Caco-2 (cell line): Measurements from ENCODE around the gene FZD4. TPM values are rescaled to one million over a fixed set of nuclear protein-coding genes. Genes with fewer than 3 reads are reported as not detected.

Experiments
- BruUV-seq: library from RNA; stranded (reverse); fragments of 400-500 nt; replicated peaks from 2 replicates; lab custom pipeline; 2021; lab: Mats Ljungman, UMichigan
- CTCF ChIA-PET: fragments of 300-600 bp; sonication (Branson Sonifier 250); formaldehyde crosslinking; loops from one replicate; lab custom pipeline; 2022; ENCODE audit warnings: antibody characterized with exemption; lab: Charles Lee
- POLR2A ChIA-PET: fragments of 300-600 bp; sonication (Branson Sonifier 250); formaldehyde crosslinking; loops from one replicate; lab custom pipeline; 2022; ENCODE audit warnings: antibody characterized with exemption; lab: Charles Lee
- DNase-seq, 2 experiments: peaks; one replicate each; pipeline versions ENCODE4 v3.0.0 to v3.0.0-alpha.2; 2020 to 2022
- H3K27me3 ChIP-seq: replicated peaks from 2 replicates; pipeline ENCODE4 v1.6.0; 2011; ENCODE audit warnings: low read length; ENCODE audit not compliant: control insufficient read depth, insufficient read depth
- H3K36me3 ChIP-seq: 2 replicates; pipeline ENCODE4 v1.5.1; 2011; ENCODE audit warnings: low read length; ENCODE audit not compliant: control insufficient read depth, insufficient read depth
- H3K4me1 ChIP-seq: fragments of 250-450 bp; sonication (Bioruptor Pico); 2 replicates; pipeline ENCODE4 v1.5.1; 2020; ENCODE audit warnings: mild to moderate bottlenecking
- H3K4me3 ChIP-seq: 2 replicates; pipeline ENCODE4 v1.5.1; 2011; ENCODE audit warnings: low read depth, mild to moderate bottlenecking, control low read depth, low read length
- H3K9me3 ChIP-seq: fragments of 250-450 bp; sonication (Bioruptor Pico); 2 replicates; pipeline ENCODE4 v1.5.1; 2020; ENCODE audit warnings: mild to moderate bottlenecking, moderate library complexity
- H3K27ac Mint-ChIP-seq: one replicate; pipeline ENCODE4 v1.8.0; 2022; ENCODE audit warnings: mixed read lengths; ENCODE audit not compliant: unreplicated experiment
- H3K27me3 Mint-ChIP-seq: one replicate; pipeline ENCODE4 v1.8.0; 2022; ENCODE audit warnings: mixed read lengths; ENCODE audit not compliant: insufficient read depth, unreplicated experiment
- H3K36me3 Mint-ChIP-seq: one replicate; pipeline ENCODE4 v1.8.0; 2022; ENCODE audit warnings: mild to moderate bottlenecking, mixed read lengths; ENCODE audit not compliant: insufficient read depth, unreplicated experiment
- H3K4me1 Mint-ChIP-seq: one replicate; pipeline ENCODE4 v1.8.0; 2022; ENCODE audit warnings: low read depth, mixed read lengths; ENCODE audit not compliant: unreplicated experiment
- H3K4me3 Mint-ChIP-seq: one replicate; pipeline ENCODE4 v1.8.0; 2022; ENCODE audit warnings: mild to moderate bottlenecking, moderate library complexity, mixed read lengths; ENCODE audit not compliant: unreplicated experiment
- H3K9me3 Mint-ChIP-seq: one replicate; pipeline ENCODE4 v1.8.0; 2022; ENCODE audit warnings: mixed read lengths; ENCODE audit not compliant: unreplicated experiment
- intact Hi-C: fragments of 100-400 bp; cut with micrococcal nuclease; formaldehyde crosslinking; loops from one replicate; pipeline ENCODE4 v1.10.0; 2022; ENCODE audit not compliant: unreplicated experiment
- total RNA-seq: library from RNA; stranded (reverse); gene quantifications from 2 replicates; pipeline ENCODE4 v1.2.3, GENCODE V29; 2022
- TF ChIP-seq, protein P1 (sequence below), 2 experiments: fragments of 200-600 bp in 1 of 2; IDR thresholded peaks; 1 replicate in 1 of 2; 2 replicates in 1 of 2; pipeline versions ENCODE4 v1.5.1 to v1.8.0; 2011 to 2022; ENCODE audit warnings: antibody characterized with exemption in 1 of 2, control low read depth in 1 of 2, inconsistent platforms in 1 of 2, low read depth in 1 of 2, low read length in 1 of 2, mild to moderate bottlenecking in 1 of 2, moderate library complexity in 1 of 2; ENCODE audit not compliant: insufficient read depth in 1 of 2, severe bottlenecking in 1 of 2, unreplicated experiment in 1 of 2

FZD4 gene
- total RNA-seq, 1 experiment from 2014 or later: 78.4 TPM

DNA sequence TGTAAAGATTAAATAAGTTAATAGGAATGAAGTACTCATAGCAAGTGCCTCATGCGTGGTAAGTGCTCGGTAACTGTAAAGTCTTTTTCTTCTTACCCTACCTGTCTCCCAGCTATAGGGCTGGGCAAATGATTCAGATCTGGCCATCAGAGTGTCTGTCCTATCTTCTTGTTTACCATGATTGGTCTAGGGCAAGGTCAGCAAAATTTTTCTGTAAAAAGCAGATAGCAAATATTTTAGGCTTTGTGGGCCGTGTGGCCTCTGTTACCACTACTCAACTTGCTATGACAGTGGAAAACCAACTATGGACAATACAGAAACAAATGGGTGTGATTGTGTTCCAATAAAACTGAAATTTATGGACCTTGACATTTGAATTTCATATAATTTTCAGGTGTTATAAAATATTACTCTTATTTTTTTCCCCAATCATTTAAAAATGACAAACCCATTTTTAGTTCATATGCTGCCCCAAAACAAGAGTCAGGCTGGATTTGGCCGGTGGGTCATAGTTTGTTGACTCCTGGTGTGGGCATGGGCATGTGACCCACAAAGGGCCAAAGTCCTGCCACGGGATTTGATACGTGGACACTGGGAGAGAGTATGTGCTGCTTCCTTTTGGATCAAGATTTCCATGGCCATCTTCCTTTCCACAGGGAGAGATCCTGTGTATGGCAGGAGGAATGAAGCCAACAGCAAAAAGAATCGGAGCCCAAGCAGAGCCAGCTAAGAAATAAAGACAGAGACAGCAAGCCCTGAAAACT is 26.8 kb upstream of the FZD4 start:
- Histone ChIP-seq H3K27me3 (no peaks in the 10 kb centered on the region), H3K9me3 (no peaks in the 10 kb centered on the region), H3K4me1 (peaks cover 10% of the 10 kb centered on the region), H3K36me3 (no peaks in the 10 kb centered on the region), H3K4me3 (no peak overlapping the region)
- H3K4me3 Mint-ChIP-seq: no peak overlapping the region
- intact Hi-C loops: loop anchor here (10.0 kb wide), 1 partner anchor 913 kb away; no protein-coding TSS in a partner anchor
- TF ChIP-seq, protein P1, sequence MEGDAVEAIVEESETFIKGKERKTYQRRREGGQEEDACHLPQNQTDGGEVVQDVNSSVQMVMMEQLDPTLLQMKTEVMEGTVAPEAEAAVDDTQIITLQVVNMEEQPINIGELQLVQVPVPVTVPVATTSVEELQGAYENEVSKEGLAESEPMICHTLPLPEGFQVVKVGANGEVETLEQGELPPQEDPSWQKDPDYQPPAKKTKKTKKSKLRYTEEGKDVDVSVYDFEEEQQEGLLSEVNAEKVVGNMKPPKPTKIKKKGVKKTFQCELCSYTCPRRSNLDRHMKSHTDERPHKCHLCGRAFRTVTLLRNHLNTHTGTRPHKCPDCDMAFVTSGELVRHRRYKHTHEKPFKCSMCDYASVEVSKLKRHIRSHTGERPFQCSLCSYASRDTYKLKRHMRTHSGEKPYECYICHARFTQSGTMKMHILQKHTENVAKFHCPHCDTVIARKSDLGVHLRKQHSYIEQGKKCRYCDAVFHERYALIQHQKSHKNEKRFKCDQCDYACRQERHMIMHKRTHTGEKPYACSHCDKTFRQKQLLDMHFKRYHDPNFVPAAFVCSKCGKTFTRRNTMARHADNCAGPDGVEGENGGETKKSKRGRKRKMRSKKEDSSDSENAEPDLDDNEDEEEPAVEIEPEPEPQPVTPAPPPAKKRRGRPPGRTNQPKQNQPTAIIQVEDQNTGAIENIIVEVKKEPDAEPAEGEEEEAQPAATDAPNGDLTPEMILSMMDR (IDR thresholded peaks at IDR 0.05; ENCODE audit: insufficient read depth in 1 of 2, low read depth in 1 of 2, low read length in 1 of 2, severe bottlenecking in 1 of 2, unreplicated experiment in 1 of 2): no peak
- DNase-seq: no peak
- H3K9me3 Mint-ChIP-seq: no peaks in the 10 kb centered on the region
- H3K36me3 Mint-ChIP-seq: no peaks in the 10 kb centered on the region
- H3K27ac Mint-ChIP-seq: no peak overlapping the region
- ChIA-PET CTCF (interaction anchor here (0.8 to 1.6 kb wide), 2 partner anchors 26 to 27 kb away, joined by 5 read pairs; partner anchors contain the start of gene FZD4), POLR2A (interaction anchor here (1.0 kb wide), 1 partner anchor 25 kb away, joined by 10 read pairs; no protein-coding TSS in a partner anchor)
- no TSS peak for BruUV-seq
- H3K4me1 Mint-ChIP-seq: peaks cover 31% of the 10 kb centered on the region
- H3K27me3 Mint-ChIP-seq: no peaks in the 10 kb centered on the region

DNA sequence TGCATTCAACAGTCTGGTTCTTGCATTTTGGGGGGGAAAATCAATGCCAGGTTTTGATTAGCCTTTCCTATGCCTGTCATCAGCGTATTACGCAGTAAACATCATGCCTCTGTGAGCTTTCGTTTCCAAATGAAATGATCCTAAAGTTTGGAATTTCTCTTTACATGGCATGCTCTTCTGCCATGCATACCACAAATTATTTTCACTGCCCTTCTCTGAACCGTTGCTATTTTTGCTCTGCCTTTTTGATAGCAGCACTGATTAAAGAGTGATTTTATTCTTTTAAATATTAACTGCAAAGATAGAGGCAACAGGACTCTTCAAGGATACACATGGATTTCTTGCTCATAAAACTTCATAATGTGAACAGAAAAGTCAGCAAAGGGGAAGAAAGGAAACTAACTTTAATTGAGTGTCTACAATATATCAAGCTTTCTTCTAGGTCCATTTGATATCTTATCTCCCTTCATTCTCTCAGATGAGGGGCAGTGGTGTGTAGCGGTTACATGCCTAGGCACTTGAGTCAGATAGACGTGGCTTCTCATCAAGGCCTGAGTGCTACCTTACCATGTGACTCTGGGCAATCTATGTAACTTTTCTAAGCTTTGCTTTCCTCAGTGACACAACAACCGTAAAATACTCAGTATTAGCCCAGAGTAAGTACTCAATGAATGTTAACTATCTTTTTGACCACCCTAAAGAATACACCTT is 25.0 kb upstream of the FZD4 start:
- Mint-ChIP-seq H3K4me1 (peaks cover 31% of the 10 kb centered on the region), H3K36me3 (no peaks in the 10 kb centered on the region), H3K27ac (no peak overlapping the region), H3K27me3 (no peaks in the 10 kb centered on the region), H3K9me3 (no peaks in the 10 kb centered on the region), H3K4me3 (no peak overlapping the region)
- Histone ChIP-seq H3K4me3 (no peak overlapping the region), H3K9me3 (no peaks in the 10 kb centered on the region), H3K36me3 (no peaks in the 10 kb centered on the region), H3K27me3 (no peaks in the 10 kb centered on the region), H3K4me1 (peaks cover 10% of the 10 kb centered on the region)
- TF ChIP-seq, protein P1 (IDR thresholded peaks at IDR 0.05; ENCODE audit: insufficient read depth in 1 of 2, low read depth in 1 of 2, low read length in 1 of 2, severe bottlenecking in 1 of 2, unreplicated experiment in 1 of 2): no peak
- no TSS peak for BruUV-seq
- ChIA-PET CTCF (interaction anchor here (0.8 to 1.3 kb wide), 2 partner anchors 22 to 57 kb away, joined by 3 to 11 read pairs; partner anchors contain the start of gene TMEM135), POLR2A (no interaction called here)
- intact Hi-C loops: loop anchor here (10.0 kb wide), 1 partner anchor 915 kb away; no protein-coding TSS in a partner anchor
- DNase-seq: no peak
